ENCODE data around the gene GDPD3.

The GDPD3 gene

DNA sequence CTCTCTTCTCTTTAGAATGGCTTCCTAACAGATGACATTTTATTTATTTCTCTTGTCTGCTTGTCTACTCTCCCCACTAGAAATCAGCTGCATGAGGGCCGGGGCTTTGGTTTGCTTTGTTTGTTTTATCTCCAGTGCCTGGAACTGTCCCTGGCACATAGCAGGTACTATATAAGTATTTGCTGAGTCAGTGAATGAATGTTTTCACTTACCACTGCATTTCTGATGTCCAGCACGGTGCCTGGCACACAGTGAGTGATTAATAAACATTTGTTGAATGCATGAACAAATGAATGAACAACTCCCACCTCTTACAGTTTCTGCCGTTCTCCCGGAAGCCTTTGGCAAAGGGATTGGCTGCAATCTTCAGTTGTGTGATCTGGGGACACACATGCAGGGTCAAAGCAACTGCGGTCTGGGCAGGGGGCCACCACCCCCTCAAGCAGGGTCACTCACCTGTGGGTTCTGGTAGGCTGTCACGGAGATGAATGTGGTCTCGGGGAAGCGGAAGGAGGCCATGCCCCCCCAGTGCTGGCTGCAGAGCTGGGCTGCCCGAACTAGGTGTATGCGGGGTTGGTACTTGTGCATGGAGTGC lies 25.0 kb downstream of the GDPD3 start:
- H3K27ac ChIP-seq, result no peak overlapping the region
- TF ChIP-seq, protein P1, sequence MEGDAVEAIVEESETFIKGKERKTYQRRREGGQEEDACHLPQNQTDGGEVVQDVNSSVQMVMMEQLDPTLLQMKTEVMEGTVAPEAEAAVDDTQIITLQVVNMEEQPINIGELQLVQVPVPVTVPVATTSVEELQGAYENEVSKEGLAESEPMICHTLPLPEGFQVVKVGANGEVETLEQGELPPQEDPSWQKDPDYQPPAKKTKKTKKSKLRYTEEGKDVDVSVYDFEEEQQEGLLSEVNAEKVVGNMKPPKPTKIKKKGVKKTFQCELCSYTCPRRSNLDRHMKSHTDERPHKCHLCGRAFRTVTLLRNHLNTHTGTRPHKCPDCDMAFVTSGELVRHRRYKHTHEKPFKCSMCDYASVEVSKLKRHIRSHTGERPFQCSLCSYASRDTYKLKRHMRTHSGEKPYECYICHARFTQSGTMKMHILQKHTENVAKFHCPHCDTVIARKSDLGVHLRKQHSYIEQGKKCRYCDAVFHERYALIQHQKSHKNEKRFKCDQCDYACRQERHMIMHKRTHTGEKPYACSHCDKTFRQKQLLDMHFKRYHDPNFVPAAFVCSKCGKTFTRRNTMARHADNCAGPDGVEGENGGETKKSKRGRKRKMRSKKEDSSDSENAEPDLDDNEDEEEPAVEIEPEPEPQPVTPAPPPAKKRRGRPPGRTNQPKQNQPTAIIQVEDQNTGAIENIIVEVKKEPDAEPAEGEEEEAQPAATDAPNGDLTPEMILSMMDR (IDR thresholded peaks at IDR 0.05), result no peak

DNA sequence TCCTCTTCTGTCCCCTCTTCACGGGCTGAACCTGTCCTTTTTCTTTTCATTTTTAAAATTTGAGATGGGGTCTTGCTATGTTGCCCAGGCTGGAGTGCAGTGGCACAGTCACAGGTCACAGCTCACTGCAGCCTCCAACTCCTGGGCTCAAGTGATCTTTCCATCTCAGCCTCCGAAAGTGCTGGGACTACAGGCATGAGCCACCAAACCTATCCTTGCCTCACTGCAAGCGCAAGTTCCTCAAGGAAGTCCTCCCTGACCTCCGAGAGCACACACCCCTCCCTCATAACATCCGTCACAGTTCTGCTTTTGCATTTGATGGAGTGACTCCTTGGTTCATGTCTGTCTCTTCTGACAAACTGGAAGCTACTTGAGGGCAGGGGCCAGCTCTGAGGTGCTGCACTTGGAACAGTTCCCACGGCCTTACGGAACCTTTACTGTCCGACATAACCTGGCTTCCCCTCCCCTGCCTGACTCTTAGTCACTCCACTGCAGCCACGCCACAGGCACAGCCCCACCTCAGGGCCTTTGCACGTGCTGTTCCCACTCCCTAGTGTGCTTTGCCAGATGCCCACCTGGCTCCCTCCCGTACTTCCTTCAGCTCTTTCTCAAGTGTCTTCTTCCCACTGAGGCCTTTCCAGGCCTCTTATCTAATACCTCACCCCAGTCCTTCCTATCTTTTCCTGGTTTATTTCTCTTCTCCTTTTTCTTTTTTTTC lies 26.0 kb downstream of the GDPD3 start:
- TF ChIP-seq, protein P1 (IDR thresholded peaks at IDR 0.05), result no peak
- Histone ChIP-seq H3K27ac (no peak overlapping the region), H3K4me3 (no peak overlapping the region)
- no peak for DNase-seq (ENCODE audit: low spot score)

More for the DNA sequence above, 25.0 kb downstream of the GDPD3 start:
- DNase-seq (ENCODE audit: low spot score), result no peak
- H3K4me3 ChIP-seq, result no peak overlapping the region

DNA sequence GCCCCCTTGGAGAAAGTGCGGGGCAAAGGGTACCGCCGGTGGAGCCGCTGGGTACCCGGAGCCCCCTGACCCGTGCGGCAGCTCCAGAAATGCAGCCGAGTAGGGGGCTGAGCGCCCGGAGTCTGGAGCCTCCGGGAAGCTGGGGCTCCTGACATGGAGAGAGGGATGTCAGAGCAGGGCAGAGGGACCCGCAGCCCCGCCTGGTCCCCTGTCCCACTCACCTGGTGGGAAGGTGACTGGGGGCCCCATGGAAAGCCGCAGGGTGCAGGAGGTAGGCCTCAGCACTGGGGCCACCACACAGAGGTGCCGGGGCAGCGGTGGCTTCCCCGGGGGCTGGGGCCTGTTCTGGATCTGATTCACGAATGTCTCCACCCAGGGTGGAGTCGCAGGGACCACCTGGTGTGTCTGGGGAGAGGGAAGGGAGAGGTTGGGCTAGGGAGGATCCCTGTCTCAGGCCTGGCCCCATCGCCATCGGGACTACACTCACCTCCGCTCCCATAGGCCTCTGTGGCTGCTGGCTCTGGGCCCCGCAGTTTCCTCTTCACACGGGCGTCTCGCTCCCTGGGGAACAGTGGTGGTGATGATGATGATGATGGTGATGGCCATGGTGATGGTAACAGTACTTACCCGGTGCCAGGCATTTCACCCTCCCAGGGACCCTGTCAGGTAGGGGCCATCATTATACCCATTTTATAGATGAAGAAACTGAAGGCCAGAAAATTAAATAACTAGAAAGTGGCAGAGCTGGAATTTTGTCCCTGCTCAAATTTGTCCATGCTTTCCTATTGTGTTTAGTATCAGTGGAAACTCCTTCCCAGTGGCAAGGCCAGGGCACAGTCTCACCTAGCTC lies 26.8 kb downstream of the GDPD3 start:
- Histone ChIP-seq H3K4me3 (no peak overlapping the region), H3K27ac (peak overlapping the region in 1 of 2 donors; percentile 65)
- TF ChIP-seq, protein P1 (IDR thresholded peaks at IDR 0.05), result no peak
- no peak for DNase-seq (ENCODE audit: low spot score)

DNA sequence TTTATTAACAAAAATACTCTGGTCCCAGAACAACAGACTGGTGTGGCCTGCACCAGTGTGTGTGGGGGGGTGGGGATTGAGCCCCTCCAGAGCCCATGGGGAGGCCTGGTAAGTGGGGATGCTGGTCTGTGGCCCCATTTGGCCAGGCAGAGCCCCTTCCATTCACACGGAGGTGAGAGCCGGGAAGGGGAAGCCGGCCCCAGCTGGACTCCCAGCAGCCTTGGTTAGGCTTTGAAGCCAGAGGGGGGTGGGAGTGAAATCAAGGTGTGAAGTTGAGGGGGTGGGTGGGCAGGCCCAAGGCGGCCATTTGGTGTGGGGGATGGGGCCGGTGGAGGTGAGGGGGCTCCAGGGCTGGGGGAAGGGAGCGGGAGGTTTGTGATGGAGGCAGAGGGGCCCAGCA lies 27.5 kb downstream of the GDPD3 start:
- DNase-seq (ENCODE audit: low spot score), result no peak
- Histone ChIP-seq H3K27ac (peak overlapping the region; percentile 52 to 65), H3K4me3 (no peak overlapping the region)
- TF ChIP-seq, protein P1 (IDR thresholded peaks at IDR 0.05), result no peak

DNA sequence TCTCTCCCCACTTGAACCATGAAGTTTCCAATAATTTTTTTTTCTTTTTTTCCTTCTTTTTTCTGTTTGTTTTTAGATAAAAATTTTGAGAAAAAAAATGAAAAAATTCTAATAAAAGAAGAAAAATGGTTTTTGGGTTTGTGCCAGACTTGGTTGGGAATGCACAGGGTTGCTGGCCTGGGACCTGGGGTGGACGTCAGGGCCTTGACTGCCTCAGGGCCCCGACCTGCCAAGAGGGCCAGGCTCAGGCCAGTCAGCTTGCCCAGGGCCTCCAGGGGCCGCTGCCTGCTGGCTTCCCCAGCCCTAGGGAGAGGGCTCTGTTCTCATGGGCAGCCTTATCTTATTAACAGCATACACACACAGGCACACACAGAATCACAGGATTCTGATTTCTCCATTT lies 28.1 kb downstream of the GDPD3 start:
- TF ChIP-seq, protein P1 (IDR thresholded peaks at IDR 0.05), result no peak
- DNase-seq (ENCODE audit: low spot score), result no peak
- Histone ChIP-seq H3K4me3 (no peak overlapping the region), H3K27ac (peak overlapping the region; percentile 52 to 65)

DNA sequence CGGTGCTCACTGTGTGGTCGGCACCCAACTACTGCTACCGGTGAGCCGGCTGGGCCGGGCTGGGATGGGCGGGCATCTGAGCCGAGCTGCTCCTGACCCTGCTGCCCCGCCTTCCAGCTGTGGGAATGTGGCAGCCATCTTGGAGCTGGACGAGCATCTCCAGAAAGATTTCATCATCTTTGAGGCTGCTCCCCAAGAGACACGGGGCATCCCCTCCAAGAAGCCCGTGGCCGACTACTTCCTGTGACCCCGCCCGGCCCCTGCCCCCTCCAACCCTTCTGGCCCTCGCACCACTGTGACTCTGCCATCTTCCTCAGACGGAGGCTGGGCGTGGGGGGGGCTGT lies 28.5 kb downstream of the GDPD3 start:
- Histone ChIP-seq H3K4me3 (no peak overlapping the region), H3K27ac (peak overlapping the region in 1 of 2 donors; percentile 33)
- no peak for DNase-seq (ENCODE audit: low spot score)
- TF ChIP-seq, protein P1 (IDR thresholded peaks at IDR 0.05), result no peak

All from coronary artery (tissue), 2 donors.